ENCODE data around the gene PPP1R9A. TPM values are rescaled to one million over a fixed set of nuclear protein-coding genes. Genes with fewer than 3 reads are reported as not detected.

PPP1R9A gene
- polyA plus RNA-seq, 3 donors = not detected

GRCh38 chr7:95324431-95324830 is 417.0 kb downstream of the PPP1R9A start, which contains the start of gene PON1:
Gene PON1, minus strand, starts transcription at chr7:95324532. Its CDS starts 57 bp downstream, at chr7:95324475.
- intact Hi-C loops (cut with micrococcal nuclease) = no loop called here
- no peak within 1 kb of the TSS for H3K9ac ChIP-seq (ENCODE audit: insufficient read depth, low read length, poor library complexity, severe bottlenecking)

GRCh38 chr7:95327356-95327755 is 420.0 kb downstream of the PPP1R9A start:
- Histone ChIP-seq H3K27ac (ENCODE audit: low read depth in 1 of 2, low read length in 2 of 2) (no peak overlapping the region), H3K79me2 (ENCODE audit: insufficient read depth, low read length) (no peaks in the 10 kb centered on the region), H3K9me3 (replicated peaks in 1 of 2; ENCODE audit: control insufficient read depth in 1 of 2, insufficient read depth in 1 of 2, low read length in 2 of 2) (no peaks in the 10 kb centered on the region), H3K4me2 (replicated peaks; ENCODE audit: extremely low read depth, low read length, poor library complexity, severe bottlenecking) (no peak overlapping the region), H3K4me3 (replicated peaks in 1 of 3; ENCODE audit: low read depth in 2 of 3, low read length in 3 of 3) (no peak overlapping the region), H3K9ac (ENCODE audit: insufficient read depth, low read length, poor library complexity, severe bottlenecking) (no peak overlapping the region), H3K27me3 (ENCODE audit: control insufficient read depth in 2 of 2, insufficient read depth in 2 of 2, low read length in 2 of 2) (no peaks in the 10 kb centered on the region), H3K4me1 (ENCODE audit: control insufficient read depth in 1 of 2, insufficient read depth in 2 of 2, low read length in 2 of 2) (no peaks in the 10 kb centered on the region), H3K36me3 (replicated peaks in 1 of 2; ENCODE audit: control insufficient read depth in 1 of 2, insufficient read depth in 2 of 2, low read length in 2 of 2) (no peaks in the 10 kb centered on the region), H4K20me1 (ENCODE audit: insufficient read depth, low read length) (no peaks in the 10 kb centered on the region), H2AFZ (ENCODE audit: insufficient read depth, low read depth, low read length, poor library complexity, severe bottlenecking) (no peak overlapping the region)
- no peak overlapping the region for H3K4me3 Mint-ChIP-seq
- no peak for TF ChIP-seq CTCF (IDR thresholded peaks at IDR 0.05)
- no peak overlapping the region for H3K27ac Mint-ChIP-seq
- peaks cover 6% of the 10 kb centered on the region for H3K4me1 Mint-ChIP-seq
- H3K36me3 Mint-ChIP-seq = no peaks in the 10 kb centered on the region
- DNase-seq = no peak
- intact Hi-C loops (cut with micrococcal nuclease) = no loop called here
- WGBS (ENCODE audit: insufficient coverage) = 93% methylated on average over 3 of the region's 3 CpGs
- peaks cover 0 to 2% (median 1%) of the 10 kb centered on the region in 3 donors for H3K27me3 Mint-ChIP-seq (ENCODE audit: low read depth in 3 of 3)
- peaks cover 0 to 6% (median 2%) of the 10 kb centered on the region in 7 donors for H3K9me3 Mint-ChIP-seq

More at GRCh38 chr7:95324431-95324830, 417.0 kb downstream of the PPP1R9A start, which contains the start of gene PON1:
- Histone ChIP-seq H4K20me1 (ENCODE audit: insufficient read depth, low read length) (no peaks in the 10 kb centered on the region), H3K79me2 (ENCODE audit: insufficient read depth, low read length) (no peaks in the 10 kb centered on the region), H3K27me3 (ENCODE audit: control insufficient read depth in 2 of 2, insufficient read depth in 2 of 2, low read length in 2 of 2) (no peaks in the 10 kb centered on the region), H3K9me3 (replicated peaks in 1 of 2; ENCODE audit: control insufficient read depth in 1 of 2, insufficient read depth in 1 of 2, low read length in 2 of 2) (no peaks in the 10 kb centered on the region), H3K4me3 (replicated peaks in 1 of 3; ENCODE audit: low read depth in 2 of 3, low read length in 3 of 3) (no peak within 1 kb of the TSS), H2AFZ (ENCODE audit: insufficient read depth, low read depth, low read length, poor library complexity, severe bottlenecking) (no peak within 1 kb of the TSS), H3K27ac (ENCODE audit: low read depth in 1 of 2, low read length in 2 of 2) (no peak within 1 kb of the TSS), H3K36me3 (replicated peaks in 1 of 2; ENCODE audit: control insufficient read depth in 1 of 2, insufficient read depth in 2 of 2, low read length in 2 of 2) (no peaks in the 10 kb centered on the region), H3K4me1 (ENCODE audit: control insufficient read depth in 1 of 2, insufficient read depth in 2 of 2, low read length in 2 of 2) (no peaks in the 10 kb centered on the region), H3K4me2 (replicated peaks; ENCODE audit: extremely low read depth, low read length, poor library complexity, severe bottlenecking) (no peak within 1 kb of the TSS)
- Mint-ChIP-seq H3K36me3 (no peaks in the 10 kb centered on the region), H3K27me3 (ENCODE audit: low read depth in 3 of 3) (peaks cover 0 to 2% (median 1%) of the 10 kb centered on the region in 3 donors), H3K4me1 (no peaks in the 10 kb centered on the region), H3K9me3 (peaks cover 0 to 6% (median 2%) of the 10 kb centered on the region in 7 donors), H3K4me3 (no peak within 1 kb of the TSS), H3K27ac (peak within 1 kb of the TSS in 1 of 7 donors; percentile 6)
- 82% methylated on average over 15 of the region's 20 CpGs for WGBS (ENCODE audit: insufficient coverage)
- no peak for TF ChIP-seq CTCF (IDR thresholded peaks at IDR 0.05)
- DNase-seq = no peak
